ENCODE results near the gene CCDC13.
A peak's percentile ranks its signal among the peaks of the same experiment; 100 is the strongest.

The CCDC13 gene

DNA sequence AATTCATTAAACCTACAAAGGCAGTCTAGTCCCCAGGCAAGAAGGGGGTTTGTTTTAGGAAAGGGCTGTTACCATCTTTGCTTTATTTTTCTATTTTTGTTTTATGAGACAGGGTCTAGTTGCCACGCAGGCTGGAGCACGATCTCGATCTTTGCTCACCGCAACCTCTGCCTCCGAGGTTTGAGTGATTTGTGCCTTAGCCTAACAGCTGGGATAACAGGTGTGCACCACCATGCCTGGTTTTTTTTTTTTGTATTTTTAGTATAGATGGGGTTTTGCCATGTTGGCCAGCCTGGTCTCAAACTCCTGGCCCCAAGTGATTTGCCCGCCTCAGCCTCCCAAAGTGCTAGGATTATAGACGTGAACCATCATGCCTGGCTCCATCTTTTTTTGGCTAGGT lies 26.3 kb upstream of the CCDC13 start:
- no peak for DNase-seq

DNA sequence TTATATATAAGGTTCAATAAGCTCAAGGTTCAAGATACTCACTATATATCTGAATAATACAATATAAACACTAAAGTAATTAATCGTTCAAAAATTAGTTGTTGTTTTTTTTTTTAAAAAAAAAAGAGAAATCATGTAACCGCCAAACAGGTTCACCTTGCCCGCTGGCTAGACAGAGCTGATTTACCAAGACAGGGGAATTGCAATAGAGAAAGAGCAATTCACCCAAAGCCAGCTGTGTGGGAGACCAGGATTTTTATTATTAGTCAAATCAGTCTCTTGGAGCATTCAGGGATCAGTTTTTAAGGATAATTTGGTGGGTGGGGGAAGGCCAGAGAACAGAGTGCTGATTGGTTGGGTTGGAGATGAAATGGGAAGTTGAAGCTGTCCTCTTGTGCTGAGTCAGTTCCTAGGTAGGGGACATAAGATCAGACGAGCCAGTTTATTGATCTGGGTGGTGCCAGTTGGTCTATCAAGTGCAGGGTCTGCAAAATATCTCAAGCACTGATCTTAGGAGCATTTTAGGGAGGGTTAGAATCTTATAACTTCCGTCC lies 23.4 kb upstream of the CCDC13 start:
- no peak for DNase-seq

GRCh38 chr3:42795621-42796181 lies 22.6 kb upstream of the CCDC13 start:
- DNase-seq = no peak

- no peak for DNase-seq
Measured at GRCh38 chr3:42790714-42791229, 17.7 kb upstream of the CCDC13 start.

DNA sequence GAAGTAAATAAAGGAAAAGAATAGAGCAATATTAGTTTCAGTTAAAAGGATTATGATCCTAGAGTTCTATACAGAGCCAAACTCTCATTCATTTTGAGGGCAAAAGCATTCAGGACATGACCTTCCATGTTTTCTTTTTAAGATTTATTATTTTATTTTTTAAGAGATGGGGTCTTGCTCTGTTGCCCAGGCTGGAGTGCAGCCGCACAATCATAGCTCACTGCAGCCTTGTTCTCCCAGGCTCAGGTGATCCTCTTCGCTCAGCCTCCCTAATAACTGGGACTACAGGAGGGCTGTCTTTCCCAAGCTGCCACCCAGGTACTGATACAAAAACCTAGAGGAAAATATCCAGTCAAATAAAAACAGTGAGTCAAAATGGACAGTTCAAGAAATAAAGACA lies 13.6 kb upstream of the CCDC13 start:
- DNase-seq = no peak

DNA sequence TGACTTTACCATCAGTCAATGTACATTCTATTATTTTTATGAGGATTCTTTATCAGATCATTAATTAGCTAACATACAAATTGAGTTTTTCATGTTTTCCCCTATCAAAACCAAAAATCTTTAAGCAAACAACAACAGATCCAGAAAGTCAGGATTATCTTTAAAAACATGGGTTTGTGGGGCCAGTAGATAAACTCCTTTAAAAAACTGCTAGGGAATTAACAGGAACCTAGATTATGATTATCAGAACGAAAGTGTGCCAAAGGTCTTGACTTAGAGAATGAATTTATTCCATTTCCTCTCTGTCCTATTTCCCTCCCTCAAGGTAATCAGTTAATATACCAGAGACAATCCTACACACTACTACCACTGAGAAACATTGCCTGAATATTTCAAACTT lies 13.2 kb upstream of the CCDC13 start:
- DNase-seq = no peak

DNA sequence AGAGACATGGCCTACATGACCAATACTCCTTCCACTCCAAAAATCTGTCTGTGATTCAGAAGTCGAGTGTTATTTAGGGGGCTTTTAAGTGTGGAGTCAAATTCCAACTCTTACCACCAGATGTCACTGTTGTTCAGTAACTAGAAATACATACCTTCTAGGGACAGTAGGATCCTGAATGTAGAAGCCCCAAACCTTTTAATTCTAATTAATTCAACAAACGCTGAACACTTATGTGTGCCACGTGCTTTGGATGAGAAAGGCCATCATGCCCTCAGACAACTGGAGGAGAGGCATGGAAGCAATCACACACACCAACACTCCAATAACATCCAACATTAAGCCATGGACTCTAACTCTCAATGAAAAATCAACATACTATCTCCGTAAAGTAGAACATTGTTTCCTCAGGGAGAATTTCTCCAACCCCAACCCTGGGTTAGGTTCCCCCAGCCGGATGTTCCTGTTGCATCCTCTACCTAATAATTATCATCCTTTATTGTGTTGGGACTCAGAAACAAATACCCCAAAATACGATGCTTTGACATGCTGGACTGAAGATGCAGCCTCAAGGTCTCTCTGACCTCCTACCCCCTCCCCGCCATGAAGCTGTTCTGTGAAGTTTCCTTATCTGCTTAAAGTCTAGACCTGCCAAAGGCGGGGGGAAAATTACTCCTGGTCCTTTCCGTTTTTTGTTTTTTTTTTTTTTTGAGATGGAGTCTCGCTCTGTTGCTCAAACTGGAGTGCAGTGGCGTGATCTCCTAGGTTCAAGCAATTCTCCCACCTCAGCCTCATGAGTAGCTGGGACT lies 8.0 kb upstream of the CCDC13 start:
- DNase-seq = peak; percentile 68 to 82

- no peak for DNase-seq
Measured at GRCh38 chr3:42780398-42780797, 7.3 kb upstream of the CCDC13 start.

GRCh38 chr3:42778644-42779043 lies 5.6 kb upstream of the CCDC13 start:
- DNase-seq = no peak

DNA sequence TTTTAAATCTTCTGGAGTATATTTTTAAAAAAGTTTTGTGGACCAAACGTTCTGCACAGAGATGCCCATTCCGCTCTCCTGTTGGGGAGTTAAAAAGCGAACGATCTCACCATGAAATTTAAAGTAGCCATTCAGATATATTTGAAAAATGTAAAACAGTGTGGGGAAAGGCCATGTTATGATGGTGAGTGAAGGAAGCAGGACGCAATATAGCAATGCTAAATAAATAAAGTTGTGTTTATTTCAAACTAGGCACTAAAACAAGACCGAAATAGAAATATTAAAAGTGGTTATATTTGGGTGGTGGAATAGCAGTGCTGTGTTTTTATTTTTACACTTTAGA lies 327 bp upstream of the CCDC13 start:
- no peak for DNase-seq

- DNase-seq = no peak
Measured at GRCh38 chr3:42771271-42771670, 1.8 kb downstream of the CCDC13 start.

DNA sequence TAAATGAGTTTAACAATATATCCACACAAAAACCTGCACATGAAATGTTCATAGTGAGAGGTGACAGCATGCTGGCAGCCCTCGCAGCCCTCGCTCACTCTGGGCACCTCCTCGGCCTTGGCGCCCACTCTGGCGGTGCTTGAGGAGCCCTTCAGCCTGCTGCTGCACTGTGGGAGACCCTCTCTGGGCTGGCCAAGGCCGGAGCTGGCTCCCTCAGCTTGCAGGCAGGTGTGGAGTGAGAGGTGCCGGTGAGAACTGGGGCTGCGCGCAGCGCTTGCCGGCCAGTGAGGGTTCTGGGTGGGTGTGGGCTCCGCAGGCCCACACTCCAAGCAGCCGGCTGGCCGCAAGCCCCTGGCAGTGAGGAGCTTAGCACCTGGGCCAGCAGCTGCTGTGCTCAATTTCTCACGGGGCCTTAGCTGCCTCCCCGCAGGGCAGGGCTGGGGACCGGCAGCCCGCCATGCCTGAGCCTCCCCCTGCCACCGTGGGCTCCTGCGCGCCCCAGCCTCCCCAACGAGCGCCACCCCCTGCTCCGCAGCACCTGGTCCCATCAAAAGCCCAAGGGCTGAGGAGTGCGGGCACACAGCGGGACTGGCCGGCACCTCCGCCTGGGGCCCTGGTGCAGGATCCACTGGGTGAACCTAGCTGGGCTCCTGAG lies 3.4 kb downstream of the CCDC13 start:
- no peak for DNase-seq

- peak; percentile 54 to 68 for DNase-seq
Measured at GRCh38 chr3:42764561-42765295, 8.3 kb downstream of the CCDC13 start.

DNA sequence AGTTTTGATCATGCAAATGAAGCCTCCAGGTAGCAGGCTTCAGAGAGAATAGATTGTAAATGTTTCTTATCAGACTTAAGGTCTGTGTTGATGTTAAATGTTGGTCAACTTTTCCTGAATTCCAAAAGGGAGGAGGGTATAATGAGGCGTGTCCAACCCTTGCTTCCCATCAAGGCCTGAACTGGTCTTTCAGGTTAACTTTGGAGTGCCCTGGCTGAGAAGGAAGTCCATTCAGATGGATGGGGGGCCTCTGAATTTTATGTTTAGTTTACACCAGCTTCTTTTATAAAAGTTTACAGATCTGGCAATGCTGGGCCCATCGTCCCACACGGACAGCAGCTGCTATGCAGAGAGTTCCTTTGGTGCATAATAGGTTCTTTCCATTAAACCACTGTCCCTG lies 8.9 kb downstream of the CCDC13 start:
- no peak for DNase-seq

GRCh38 chr3:42763021-42763420 lies 10.0 kb downstream of the CCDC13 start:
- DNase-seq = no peak

- DNase-seq = peak; percentile 92 to 93
Measured at GRCh38 chr3:42762046-42762724, 10.9 kb downstream of the CCDC13 start.

GRCh38 chr3:42758126-42758525 lies 14.9 kb downstream of the CCDC13 start:
- no peak for DNase-seq

DNA sequence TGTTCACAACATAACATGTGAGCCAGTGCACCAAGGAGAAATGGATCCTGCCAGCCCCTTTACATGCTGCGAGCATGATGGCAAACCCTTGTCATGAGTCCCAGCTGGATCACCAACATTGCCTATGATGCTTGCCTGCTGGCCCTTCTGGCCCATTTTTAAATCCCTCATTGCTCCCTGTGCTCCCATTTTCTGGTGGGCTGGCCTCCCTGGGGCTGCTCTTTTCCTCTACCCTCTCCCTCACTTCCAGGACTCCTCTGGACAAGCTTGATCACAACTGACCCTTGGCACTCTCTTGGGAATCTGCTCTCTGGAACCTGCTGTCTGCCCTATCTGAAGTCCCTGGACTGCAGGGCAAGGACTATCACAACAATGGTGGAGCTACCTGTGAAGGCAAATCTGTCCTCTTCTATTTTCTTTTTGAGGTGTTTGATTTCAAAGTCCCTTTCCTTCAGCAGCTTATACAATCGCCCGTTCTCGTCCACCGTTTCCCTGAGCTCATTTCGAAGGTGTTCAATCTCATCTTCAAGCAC lies 16.3 kb downstream of the CCDC13 start:
- DNase-seq = no peak

DNA sequence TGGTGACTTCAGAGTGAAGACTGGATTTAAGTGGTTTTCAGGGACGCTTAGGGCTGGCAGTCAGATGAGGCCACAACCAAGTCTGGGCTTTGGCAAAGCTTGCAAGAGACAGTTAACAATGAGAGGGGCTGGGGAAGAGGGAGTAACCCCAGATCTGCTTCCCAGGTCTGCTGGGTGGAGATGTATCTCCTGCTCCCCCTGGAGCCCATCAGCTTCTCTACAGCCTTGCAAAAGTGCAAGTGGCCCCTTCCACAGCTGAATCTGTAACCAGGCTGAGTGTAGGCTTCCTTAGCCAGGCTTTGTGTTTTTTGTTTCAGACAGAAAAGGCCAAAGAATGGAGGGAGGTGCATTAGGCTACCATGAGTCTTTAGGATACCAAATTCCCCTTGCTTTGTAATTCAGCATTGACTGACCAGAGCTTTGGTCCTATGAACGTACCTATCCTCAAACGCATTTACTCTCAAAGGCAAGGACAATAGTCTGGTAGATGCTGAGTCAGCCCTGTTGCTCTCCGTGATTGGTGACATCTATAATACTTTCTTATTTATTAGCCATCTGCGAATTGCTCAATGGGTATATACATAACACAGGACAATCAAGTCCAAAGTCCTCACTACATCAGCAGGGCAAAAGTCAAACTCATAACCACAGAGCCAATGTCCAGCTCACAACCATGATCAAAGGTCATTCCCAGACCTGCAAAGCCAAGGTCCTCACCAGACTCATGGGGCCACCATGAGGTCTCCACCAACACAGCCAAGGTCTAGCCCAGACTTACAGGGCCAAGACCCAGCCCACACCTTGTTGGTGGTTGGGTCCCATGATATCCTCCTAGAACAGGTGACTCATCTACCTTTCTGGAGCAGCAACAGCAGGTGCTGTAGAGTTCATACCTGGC lies 17.1 kb downstream of the CCDC13 start:
- peak; percentile 43 to 52 for DNase-seq

GRCh38 chr3:42753757-42754156 lies 19.3 kb downstream of the CCDC13 start:
- DNase-seq = no peak

DNA sequence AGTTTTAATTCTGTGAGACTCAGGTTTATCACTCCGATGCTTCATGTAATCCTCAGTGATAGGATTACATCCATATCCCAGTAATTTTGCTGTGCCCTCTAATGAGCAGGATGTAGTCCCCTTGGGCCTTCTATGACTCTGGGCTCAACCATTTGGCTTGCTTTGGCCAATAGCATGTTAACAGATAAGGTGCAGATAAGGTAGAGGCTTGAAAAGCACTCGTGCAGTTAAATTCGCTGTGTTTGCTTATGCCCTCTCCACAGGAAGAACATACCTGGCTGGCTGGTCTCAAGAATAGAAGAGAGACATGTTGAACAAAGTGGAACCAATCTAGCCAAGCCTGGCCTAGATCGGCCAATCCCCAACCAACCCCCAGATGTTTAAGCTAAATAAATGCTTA lies 20.1 kb downstream of the CCDC13 start:
- DNase-seq = no peak
